ENCODE data around the gene TAPBPL.
"Not testable (repeated sequence)": the region's sequence is repeated elsewhere in the genome, so short reads cannot be mapped to it uniquely, and the experiment has no call there.

TAPBPL gene

GRCh38 chr12:6451348-6452244 is at the start of gene TAPBPL:
Gene TAPBPL (plus strand): TSS chr12:6452042. CDS start chr12:6452249, 207 bp downstream.
- Histone ChIP-seq H3K9me3 (ENCODE audit: control insufficient read depth, insufficient read depth, low read length) (no peaks in the 10 kb centered on the region), H3K9ac (ENCODE audit: low read depth, low read length) (peak within 1 kb of the TSS; percentile 62), H3K4me1 (ENCODE audit: insufficient read depth, low read length) (peaks cover 22% of the 10 kb centered on the region), H3K36me3 (ENCODE audit: insufficient read depth, low read length) (no peaks in the 10 kb centered on the region)

GRCh38 chr12:6404390-6404789 is 47.5 kb upstream of the TAPBPL start:
- H3K4me1 ChIP-seq (ENCODE audit: insufficient read depth, low read length), result no peaks in the 10 kb centered on the region
- H3K9me3 ChIP-seq (ENCODE audit: control insufficient read depth, insufficient read depth, low read length), result peaks cover 5% of the 10 kb centered on the region; the same call in 1 of the 2 replicates
- H3K9ac ChIP-seq (ENCODE audit: low read depth, low read length), result no peak overlapping the region
- H3K36me3 ChIP-seq (ENCODE audit: insufficient read depth, low read length), result no peaks in the 10 kb centered on the region

GRCh38 chr12:6405963-6406362 is 45.9 kb upstream of the TAPBPL start:
- Histone ChIP-seq H3K36me3 (ENCODE audit: insufficient read depth, low read length) (no peaks in the 10 kb centered on the region), H3K9me3 (ENCODE audit: control insufficient read depth, insufficient read depth, low read length) (peaks cover 5% of the 10 kb centered on the region; the same call in 1 of the 2 replicates), H3K9ac (ENCODE audit: low read depth, low read length) (no peak overlapping the region), H3K4me1 (ENCODE audit: insufficient read depth, low read length) (no peaks in the 10 kb centered on the region)

GRCh38 chr12:6407236-6407954 is 44.4 kb upstream of the TAPBPL start:
- H3K36me3 ChIP-seq (ENCODE audit: insufficient read depth, low read length), result no peaks in the 10 kb centered on the region
- peaks cover 5% of the 10 kb centered on the region; the same call in 1 of the 2 replicates for H3K9me3 ChIP-seq (ENCODE audit: control insufficient read depth, insufficient read depth, low read length)
- no peak overlapping the region for H3K9ac ChIP-seq (ENCODE audit: low read depth, low read length)
- H3K4me1 ChIP-seq (ENCODE audit: insufficient read depth, low read length), result no peaks in the 10 kb centered on the region

- no peaks in the 10 kb centered on the region for H3K36me3 ChIP-seq (ENCODE audit: insufficient read depth, low read length)
- no peaks in the 10 kb centered on the region for H3K4me1 ChIP-seq (ENCODE audit: insufficient read depth, low read length)
- no peaks in the 10 kb centered on the region for H3K9me3 ChIP-seq (ENCODE audit: control insufficient read depth, insufficient read depth, low read length)
- no peak overlapping the region for H3K9ac ChIP-seq (ENCODE audit: low read depth, low read length)
Measured at GRCh38 chr12:6416596-6416995, 35.2 kb upstream of the TAPBPL start.

GRCh38 chr12:6418796-6419195 is 33.0 kb upstream of the TAPBPL start:
- Histone ChIP-seq H3K9me3 (ENCODE audit: control insufficient read depth, insufficient read depth, low read length) (no peaks in the 10 kb centered on the region), H3K9ac (ENCODE audit: low read depth, low read length) (no peak overlapping the region), H3K4me1 (ENCODE audit: insufficient read depth, low read length) (peaks cover 2% of the 10 kb centered on the region; the same call in 1 of the 2 replicates), H3K36me3 (ENCODE audit: insufficient read depth, low read length) (no peaks in the 10 kb centered on the region)

GRCh38 chr12:6420364-6420763 is 31.5 kb upstream of the TAPBPL start:
- Histone ChIP-seq H3K9me3 (ENCODE audit: control insufficient read depth, insufficient read depth, low read length) (no peaks in the 10 kb centered on the region), H3K9ac (ENCODE audit: low read depth, low read length) (no peak overlapping the region), H3K4me1 (ENCODE audit: insufficient read depth, low read length) (peaks cover 6% of the 10 kb centered on the region; the same call in 1 of the 2 replicates), H3K36me3 (ENCODE audit: insufficient read depth, low read length) (no peaks in the 10 kb centered on the region)

- peaks cover 6% of the 10 kb centered on the region; the same call in 1 of the 2 replicates for H3K4me1 ChIP-seq (ENCODE audit: insufficient read depth, low read length)
- no peak overlapping the region for H3K9ac ChIP-seq (ENCODE audit: low read depth, low read length)
- no peaks in the 10 kb centered on the region for H3K36me3 ChIP-seq (ENCODE audit: insufficient read depth, low read length)
- H3K9me3 ChIP-seq (ENCODE audit: control insufficient read depth, insufficient read depth, low read length), result no peaks in the 10 kb centered on the region
Measured at GRCh38 chr12:6423267-6424007, 28.4 kb upstream of the TAPBPL start.

GRCh38 chr12:6424008-6424347 is 27.9 kb upstream of the TAPBPL start:
- H3K4me1 ChIP-seq (ENCODE audit: insufficient read depth, low read length), result peaks cover 6% of the 10 kb centered on the region; the same call in 1 of the 2 replicates
- no peaks in the 10 kb centered on the region for H3K9me3 ChIP-seq (ENCODE audit: control insufficient read depth, insufficient read depth, low read length)
- no peaks in the 10 kb centered on the region for H3K36me3 ChIP-seq (ENCODE audit: insufficient read depth, low read length)
- H3K9ac ChIP-seq (ENCODE audit: low read depth, low read length), result no peak overlapping the region

- no peaks in the 10 kb centered on the region for H3K9me3 ChIP-seq (ENCODE audit: control insufficient read depth, insufficient read depth, low read length)
- H3K4me1 ChIP-seq (ENCODE audit: insufficient read depth, low read length), result peaks cover 6% of the 10 kb centered on the region; the same call in 1 of the 2 replicates
- H3K9ac ChIP-seq (ENCODE audit: low read depth, low read length), result no peak overlapping the region
- H3K36me3 ChIP-seq (ENCODE audit: insufficient read depth, low read length), result no peaks in the 10 kb centered on the region
Measured at GRCh38 chr12:6424866-6425265, 27.0 kb upstream of the TAPBPL start.

GRCh38 chr12:6425590-6426531 is 26.0 kb upstream of the TAPBPL start:
- Histone ChIP-seq H3K9ac (ENCODE audit: low read depth, low read length) (no peak overlapping the region), H3K36me3 (ENCODE audit: insufficient read depth, low read length) (no peaks in the 10 kb centered on the region), H3K9me3 (ENCODE audit: control insufficient read depth, insufficient read depth, low read length) (no peaks in the 10 kb centered on the region), H3K4me1 (ENCODE audit: insufficient read depth, low read length) (peaks cover 7% of the 10 kb centered on the region)

GRCh38 chr12:6426882-6427671 is 24.8 kb upstream of the TAPBPL start:
- no peaks in the 10 kb centered on the region for H3K9me3 ChIP-seq (ENCODE audit: control insufficient read depth, insufficient read depth, low read length)
- no peaks in the 10 kb centered on the region for H3K36me3 ChIP-seq (ENCODE audit: insufficient read depth, low read length)
- H3K4me1 ChIP-seq (ENCODE audit: insufficient read depth, low read length), result peaks cover 11% of the 10 kb centered on the region
- no peak overlapping the region for H3K9ac ChIP-seq (ENCODE audit: low read depth, low read length)

- H3K9ac ChIP-seq (ENCODE audit: low read depth, low read length); H3K36me3 ChIP-seq (ENCODE audit: insufficient read depth, low read length); H3K9me3 ChIP-seq (ENCODE audit: control insufficient read depth, insufficient read depth, low read length): not testable (repeated sequence)
- peaks cover 11% of the 10 kb centered on the region for H3K4me1 ChIP-seq (ENCODE audit: insufficient read depth, low read length)
Measured at GRCh38 chr12:6427796-6428195, 24.0 kb upstream of the TAPBPL start.
